Pancreas (tissue), 10 donors: ENCODE measurements around the gene TGIF2. TPM values are rescaled to one million over a fixed set of nuclear protein-coding genes. Genes with fewer than 3 reads are reported as not detected.
A peak's percentile ranks its signal among the peaks of the same experiment; 100 is the strongest.
"Not testable (repeated sequence)": the region's sequence is repeated elsewhere in the genome, so short reads cannot be mapped to it uniquely, and the experiment has no call there.

Experiments used
- ATAC-seq, 4 donors: fragments of 200-7000 bp; cut with Tn5 transposase; one replicate each; pipeline versions ENCODE4 v1.8.0 to v1.9.1; 2020; ENCODE audit warnings: mild to moderate bottlenecking in 4 of 4, moderate library complexity in 4 of 4
- DNase-seq, 6 donors: peaks; one replicate each; pipeline ENCODE4 v3.0.0-alpha.2; 2020
- FAIRE-seq: peaks from 2 replicates; lab custom pipeline; 2012; peaks lifted over from hg19 to GRCh38; lab: Jason Lieb, UNC
- H3K27ac ChIP-seq, 4 donors: fragments of 200-600 bp; sonication (generic); 1 replicate in 3 of 4; 2 replicates in 1 of 4; pipeline versions ENCODE4 v1.5.0 to v1.8.0; 2020
- H3K27me3 ChIP-seq, 4 donors: fragments of 200-600 bp; one replicate each; pipeline ENCODE4 v1.8.0; 2021
- H3K36me3 ChIP-seq, 3 donors: fragments of 200-600 bp; sonication (generic) in 1 of 3; one replicate each; pipeline versions ENCODE4 v1.5.0 to v1.8.0; 2020 to 2021
- H3K4me1 ChIP-seq, 3 donors: fragments of 200-600 bp; one replicate each; pipeline ENCODE4 v1.8.0; 2021
- H3K4me3 ChIP-seq, 4 donors: fragments of 200-600 bp; sonication (generic) in 2 of 4; one replicate each; pipeline versions ENCODE4 v1.5.0 to v1.8.0; 2020 to 2021
- H3K9me3 ChIP-seq, 4 donors: fragments of 200-600 bp; one replicate each; pipeline ENCODE4 v1.8.0; 2021
- CTCF ChIP-seq, 4 donors: fragments of 200-600 bp; sonication (generic) in 3 of 4; IDR thresholded peaks; one replicate each; pipeline versions ENCODE4 v1.5.0 to v1.8.0; 2021; ENCODE audit warnings: antibody characterized with exemption in 4 of 4
- WGBS, 2 donors: extraction: QIAGEN DNeasy Blood & Tissue Kit; methylation state at CpG; one replicate each; pipeline ENCODE4 v1.1.7; 2013; 5-methylcytosine and 5-hydroxymethylcytosine counted together
- intact Hi-C, 3 donors: fragments of 100-400 bp; cut with DNase I; formaldehyde crosslinking; loops; one replicate each; pipeline versions ENCODE4 v1.11.1 to v1.14.2; 2022
- polyA plus RNA-seq, 2 donors: library from polyadenylated mRNA; stranded (reverse); fragments of 200-250 nt; gene quantifications; one replicate each; pipeline ENCODE4 v1.2.3, GENCODE V29; 2013
- total RNA-seq, 6 donors: library from RNA; stranded (reverse); fragmentation: NEBNext Ultra II Directional in 4 of 6; extraction: Animal tissue kit (Norgen Biotek cat#: 25700) in 4 of 6; gene quantifications; one replicate each; pipeline versions ENCODE4 v1.2.1 to v1.2.4, GENCODE V29; 2021 to 2023
- donor health status: healthy with polysubstance abuse.
- donor health status: DM: no; HTN: no; CAD: no; lungs with moderate emphysema.
- donor health status: DM: no; HTN: no; CAD: no.
- donor health status: control.
- donor health status: control.
- donor health status: Bipolar disorder and iron deficiency.
- donor health status: DM: yes; HTN: yes; CAD: no.
- donor health status: DM: no; HTN: no; CAD: no.
- donor health status: DM: no; HTN: no; CAD: no.
- donor health status: DM: yes; HTN: yes; CAD: no.

TGIF2 gene
- total and polyA plus RNA-seq, 8 donors, result 5.7 to 18.9 (median 12.8) TPM

DNA sequence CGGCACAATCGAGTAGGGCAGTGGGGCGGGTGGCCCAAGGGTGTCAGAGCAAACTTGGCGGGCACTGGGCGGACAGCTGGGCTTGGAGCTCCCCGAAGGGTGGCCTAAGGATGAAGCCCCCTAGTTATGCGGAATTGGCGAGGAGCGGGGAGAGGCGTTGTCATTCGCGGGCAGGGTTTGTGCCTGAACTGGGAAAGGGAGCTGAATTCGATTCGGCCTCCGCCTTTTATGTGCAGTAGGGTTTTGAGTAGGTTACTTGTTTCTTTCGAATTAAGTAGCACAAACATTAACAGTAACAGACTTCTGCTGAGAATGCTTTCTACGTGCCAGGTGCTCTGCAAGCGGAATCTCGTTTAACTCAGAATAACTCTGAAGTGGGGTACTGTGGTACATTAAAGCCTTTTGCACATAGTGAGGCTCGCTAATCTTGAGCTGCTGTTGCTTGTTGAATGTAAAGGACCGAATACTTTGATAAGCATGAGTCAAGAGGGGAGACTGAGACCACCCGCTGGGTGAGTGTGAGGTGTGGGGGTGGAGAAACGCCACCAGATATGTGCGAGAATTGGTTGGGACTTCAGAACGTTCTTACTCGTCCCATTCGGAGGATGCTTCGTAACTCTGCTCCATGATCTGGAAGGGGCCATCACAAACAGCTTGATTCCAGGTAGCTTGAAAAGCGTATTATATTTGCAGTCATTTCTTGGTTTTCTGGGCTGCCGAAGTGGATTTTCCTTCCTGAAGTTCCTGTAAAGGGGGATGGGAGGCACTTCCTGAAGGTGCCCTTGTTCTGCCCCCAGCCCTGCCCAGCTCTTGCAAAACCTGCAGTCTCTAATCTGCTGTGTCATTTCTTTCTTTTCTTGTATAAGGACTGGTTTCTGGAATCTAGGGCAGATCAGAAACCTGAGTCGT lies 33.0 kb downstream of the TGIF2 start:
- FAIRE-seq, result no peak
- intact Hi-C loops, result no loop called here

DNA sequence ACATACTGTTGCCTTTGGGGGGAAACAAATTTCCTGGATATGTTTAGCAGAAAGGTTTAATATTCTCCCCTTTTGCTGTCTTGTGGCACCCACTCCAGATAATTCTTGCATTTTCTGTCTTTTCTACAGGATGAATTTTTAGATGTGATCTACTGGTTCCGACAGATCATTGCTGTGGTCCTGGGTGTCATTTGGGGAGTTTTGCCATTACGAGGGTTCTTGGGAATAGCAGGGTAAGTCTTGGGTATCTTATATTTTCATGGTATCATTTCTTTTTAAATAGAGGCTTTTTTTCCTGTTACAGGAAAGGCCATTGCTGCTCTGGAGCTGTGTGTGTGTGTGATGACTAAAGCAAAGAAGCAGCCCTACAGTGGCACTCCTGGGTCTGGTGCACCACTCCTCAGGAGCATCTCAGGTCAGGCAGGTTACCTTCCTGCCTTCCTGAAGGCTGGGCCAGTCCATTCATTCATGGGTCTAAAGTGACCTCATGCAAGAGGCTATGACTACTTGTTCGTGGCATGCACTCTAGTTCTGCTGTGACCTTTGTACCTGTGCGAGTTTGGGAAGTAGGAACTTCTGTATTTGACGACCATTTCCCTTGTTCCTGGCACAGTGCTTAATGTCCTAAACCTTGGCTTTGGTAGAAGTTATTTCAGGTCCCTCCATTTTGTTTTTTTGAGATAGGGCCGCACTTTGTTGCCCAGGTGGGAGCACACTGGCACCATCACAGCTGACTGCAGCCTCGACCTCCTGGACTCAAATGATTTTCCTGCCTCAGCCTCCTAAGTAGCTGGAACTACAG lies 34.4 kb downstream of the TGIF2 start:
- intact Hi-C loops, result no loop called here
- WGBS, 2 donors, result 67 to 70% methylated on average over 7 of the region's 7 CpGs
- H3K9me3 ChIP-seq, result no peaks in the 10 kb centered on the region
- no peak overlapping the region for H3K4me3 ChIP-seq
- peaks cover 0 to 15% (median 0%) of the 10 kb centered on the region in 3 donors for H3K4me1 ChIP-seq
- no peak overlapping the region for H3K27ac ChIP-seq
- no peaks in the 10 kb centered on the region for H3K27me3 ChIP-seq
- peaks cover 6 to 32% (median 28%) of the 10 kb centered on the region in 3 donors for H3K36me3 ChIP-seq
- ATAC-seq (no peak), FAIRE-seq (no peak), DNase-seq (no peak)
- TF ChIP-seq CTCF (IDR thresholded peaks at IDR 0.05), result no peak

More for the DNA sequence above, 33.0 kb downstream of the TGIF2 start:
- DNase-seq (peak in 1 of 6 donors; percentile 31), ATAC-seq (no peak)
- no peak for TF ChIP-seq CTCF (IDR thresholded peaks at IDR 0.05)
- Histone ChIP-seq H3K9me3 (no peaks in the 10 kb centered on the region), H3K4me3 (peak overlapping the region; percentile 96 to 100 (median 98)), H3K27me3 (no peaks in the 10 kb centered on the region), H3K4me1 (peaks cover 0 to 15% (median 0%) of the 10 kb centered on the region in 3 donors), H3K27ac (peak overlapping the region; percentile 69 to 88 (median 78)), H3K36me3 (peaks cover 6 to 22% (median 15%) of the 10 kb centered on the region in 3 donors)
- WGBS, 2 donors, result 1% methylated on average over 31 of the region's 31 CpGs

GRCh38 chr20:36608388-36608728 lies 35.0 kb downstream of the TGIF2 start:
- ATAC-seq, H3K4me3 ChIP-seq, H3K27ac ChIP-seq, FAIRE-seq, intact Hi-C loops, H3K27me3 ChIP-seq, H3K9me3 ChIP-seq, DNase-seq: not testable (repeated sequence)
- H3K36me3 ChIP-seq, result peaks cover 6 to 37% (median 28%) of the 10 kb centered on the region in 3 donors
- WGBS, 2 donors, result 91 to 92% methylated on average over 5 to 6 of the region's 6 CpGs
- peaks cover 0 to 15% (median 0%) of the 10 kb centered on the region in 3 donors for H3K4me1 ChIP-seq

- Histone ChIP-seq H3K27me3 (no peaks in the 10 kb centered on the region), H3K27ac (no peak overlapping the region), H3K4me1 (peaks cover 0 to 18% (median 0%) of the 10 kb centered on the region in 3 donors), H3K9me3 (no peaks in the 10 kb centered on the region), H3K4me3 (no peak overlapping the region), H3K36me3 (peaks cover 6 to 37% (median 28%) of the 10 kb centered on the region in 3 donors)
- TF ChIP-seq CTCF (IDR thresholded peaks at IDR 0.05), result no peak
- intact Hi-C loops, result no loop called here
- WGBS, 2 donors, result 84% methylated on average over 5 of the region's 5 CpGs
- ATAC-seq (no peak), FAIRE-seq (no peak), DNase-seq (no peak)
Observed at GRCh38 chr20:36611625-36612024, 38.2 kb downstream of the TGIF2 start.

GRCh38 chr20:36613974-36614373 lies 40.6 kb downstream of the TGIF2 start:
- Histone ChIP-seq H3K27ac (peak overlapping the region in 2 of 4 donors; percentile 58 to 62), H3K36me3 (peaks cover 3 to 30% (median 28%) of the 10 kb centered on the region in 3 donors), H3K9me3 (no peaks in the 10 kb centered on the region), H3K4me1 (peaks cover 0 to 4% (median 0%) of the 10 kb centered on the region in 3 donors), H3K27me3 (no peaks in the 10 kb centered on the region), H3K4me3 (no peak overlapping the region)
- peak; percentile 46 to 80 (median 68) for DNase-seq
- peak; percentile 81 to 94 (median 88) for ATAC-seq
- FAIRE-seq, result no peak
- no peak for TF ChIP-seq CTCF (IDR thresholded peaks at IDR 0.05)
- 21 to 31% methylated on average over 3 of the region's 3 CpGs for WGBS, 2 donors
- intact Hi-C loops, result no loop called here
